PC-3 (cell line): ENCODE results near the gene NPBWR2. TPM values are rescaled to one million over a fixed set of nuclear protein-coding genes. Genes with fewer than 3 reads are reported as not detected.
A peak's percentile ranks its signal among the peaks of the same experiment; 100 is the strongest.

ENCODE experiments used
- ATAC-seq: fragments of 200-7000 bp; cut with Tn5 transposase; 2 replicates; pipeline ENCODE4 v1.9.1; 2020; ENCODE audit warnings: mild to moderate bottlenecking, moderate library complexity
- BruUV-seq: library from RNA; stranded (reverse); fragments of 400-500 nt; replicated peaks from 2 replicates; lab custom pipeline; 2021; lab: Mats Ljungman, UMichigan
- CTCF ChIA-PET: fragments of 300-600 bp; sonication (Branson Sonifier 250); formaldehyde crosslinking; loops from one replicate; lab custom pipeline; 2022; ENCODE audit warnings: antibody characterized with exemption; lab: Charles Lee
- POLR2A ChIA-PET: fragments of 300-600 bp; sonication (Branson Sonifier 250); formaldehyde crosslinking; loops from one replicate; lab custom pipeline; 2022; ENCODE audit warnings: antibody characterized with exemption; ENCODE audit not compliant: unreplicated experiment; lab: Charles Lee
- DNase-seq: peaks from one replicate; pipeline ENCODE4 v3.0.0-alpha.2; 2015
- H2AFZ ChIP-seq: fragments of 300-600 bp; sonication (generic); 2 replicates; pipeline ENCODE4 v1.6.0; 2016; ENCODE audit warnings: antibody characterized with exemption, low read length
- H3F3A ChIP-seq: fragments of 300-600 bp; sonication (generic); one replicate; pipeline ENCODE4 v1.6.0; 2017; ENCODE audit warnings: antibody characterized with exemption, low read length, control low read depth, mild to moderate bottlenecking; ENCODE audit not compliant: unreplicated experiment
- H3K27ac ChIP-seq: fragments of 300-600 bp; sonication (generic); 2 replicates; pipeline ENCODE4 v1.5.1; 2016; ENCODE audit warnings: mild to moderate bottlenecking, low read length
- H3K27me3 ChIP-seq: fragments of 300-600 bp; sonication (generic); 2 replicates; pipeline ENCODE4 v1.6.1; 2016; ENCODE audit warnings: low read length, mixed read lengths
- H3K36me3 ChIP-seq: fragments of 300-600 bp; sonication (generic); 2 replicates; pipeline ENCODE4 v1.6.1; 2016; ENCODE audit warnings: low read depth, mixed run types, low read length, mixed read lengths
- H3K4me1 ChIP-seq: fragments of 300-600 bp; sonication (generic); 2 replicates; pipeline ENCODE4 v1.5.1; 2016; ENCODE audit warnings: low read length; ENCODE audit not compliant: insufficient read depth
- H3K4me2 ChIP-seq: fragments of 300-600 bp; sonication (generic); 2 replicates; pipeline ENCODE4 v1.6.0; 2016; ENCODE audit warnings: low read length
- H3K4me3 ChIP-seq: fragments of 300-600 bp; sonication (generic); 2 replicates; pipeline ENCODE4 v1.5.1; 2016; ENCODE audit warnings: mild to moderate bottlenecking, low read length, mixed read lengths
- H3K79me2 ChIP-seq: fragments of 300-600 bp; sonication (generic); 2 replicates; pipeline ENCODE4 v1.6.1; 2017; ENCODE audit warnings: low read length, mixed read lengths
- H3K9ac ChIP-seq: fragments of 300-600 bp; sonication (generic); 2 replicates; pipeline ENCODE4 v1.6.0; 2016; ENCODE audit warnings: mild to moderate bottlenecking, low read length
- H3K9me2 ChIP-seq: fragments of 300-600 bp; sonication (generic); replicated peaks from 2 replicates; pipeline ENCODE4 v1.6.1; 2016; ENCODE audit warnings: mixed run types, low read length, mixed read lengths
- H3K9me3 ChIP-seq: fragments of 300-600 bp; sonication (generic); 2 replicates; pipeline ENCODE4 v1.6.1; 2016; ENCODE audit warnings: low read length, mixed read lengths
- H4K20me1 ChIP-seq: fragments of 300-600 bp; sonication (generic); 2 replicates; pipeline ENCODE4 v1.6.1; 2016; ENCODE audit warnings: low read length, mixed read lengths
- CTCF ChIP-seq: fragments of 300-600 bp; sonication (generic); conservative IDR thresholded peaks from 2 replicates; pipeline ENCODE4 v1.5.1; 2017; ENCODE audit warnings: antibody characterized with exemption, low read depth, mild to moderate bottlenecking, low read length
- EZH2 ChIP-seq: fragments of 300-600 bp; sonication (generic); IDR thresholded peaks from one replicate; pipeline ENCODE4 v1.6.1; 2017; ENCODE audit warnings: antibody characterized with exemption, mild to moderate bottlenecking, low read length; ENCODE audit not compliant: unreplicated experiment
- EZH2phosphoT487 ChIP-seq: fragments of 300-600 bp; sonication (generic); IDR thresholded peaks from 2 replicates; pipeline ENCODE4 v1.6.1; 2018; ENCODE audit warnings: mild to moderate bottlenecking, antibody characterized with exemption, low read length, borderline replicate concordance
- intact Hi-C: fragments of 100-400 bp; cut with micrococcal nuclease; formaldehyde crosslinking; loops from 2 replicates; pipeline ENCODE4 v1.9.0; 2023
- total RNA-seq: library from RNA; depleted of rRNA; stranded (reverse); fragments of >200 nt; gene quantifications from 2 replicates; pipeline ENCODE4 v1.2.3, GENCODE V29; 2014

NPBWR2 gene
- total RNA-seq, 1 experiment from 2014 or later: not detected

DNA sequence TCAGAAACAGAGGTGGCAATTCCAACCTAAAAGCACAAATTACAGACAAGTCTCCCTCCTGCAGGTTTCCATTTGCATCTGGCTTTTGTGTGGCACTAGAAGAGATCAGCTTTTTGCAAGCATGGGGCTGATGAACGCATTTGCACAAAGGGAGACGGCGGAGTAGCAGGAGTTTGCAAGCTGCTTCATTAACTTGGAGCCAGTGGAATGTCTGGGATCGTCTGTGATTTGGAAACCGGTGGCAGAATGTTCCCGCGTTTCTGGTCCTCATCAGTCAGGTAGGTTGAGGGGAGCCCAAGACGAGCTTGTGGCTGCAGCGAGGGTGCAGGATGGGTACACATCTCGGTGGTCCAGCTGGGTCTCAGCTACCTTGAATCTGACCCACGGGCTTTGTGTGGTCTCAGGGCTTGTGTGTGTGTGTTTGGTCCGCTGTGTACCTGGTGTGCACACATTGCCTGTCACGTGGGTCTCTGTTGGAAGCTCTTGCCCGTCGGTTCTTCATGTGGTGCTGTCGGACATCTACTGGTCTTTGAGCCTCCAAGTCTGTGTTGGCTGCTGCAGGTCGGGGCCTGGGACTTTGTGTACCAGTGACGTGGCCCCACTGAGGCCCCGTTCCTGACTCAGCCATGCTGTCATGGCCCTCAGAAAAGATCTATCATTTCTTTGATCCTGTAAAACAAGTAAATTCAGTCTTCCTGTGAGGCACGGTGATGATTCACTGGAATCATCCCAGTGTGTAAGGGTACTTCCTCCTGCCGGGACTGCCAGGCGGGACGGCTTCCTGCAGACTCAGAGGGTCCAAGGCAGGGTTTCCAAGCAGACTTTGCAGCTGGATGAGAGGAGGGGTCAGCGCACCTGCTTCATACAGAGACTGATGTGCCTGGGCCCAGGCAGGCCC is 44.5 kb upstream of the NPBWR2 start:
- intact Hi-C loops: no loop called here
- H3K27me3 ChIP-seq: no peaks in the 10 kb centered on the region
- H3K4me1 ChIP-seq: peaks cover 15% of the 10 kb centered on the region
- ChIA-PET POLR2A (no interaction called here), CTCF (no interaction called here)
- H3K9ac ChIP-seq: no peak overlapping the region
- peak overlapping the region; percentile 39 for H3K27ac ChIP-seq
- no peak for TF ChIP-seq CTCF
- TF ChIP-seq EZH2phosphoT487: no peak
- no peak for TF ChIP-seq EZH2
- no peaks in the 10 kb centered on the region for H3K9me3 ChIP-seq
- BruUV-seq: no TSS peak
- DNase-seq: peak; percentile 92
- peak overlapping the region; percentile 60 for H2AFZ ChIP-seq
- no peaks in the 10 kb centered on the region for H3K36me3 ChIP-seq
- peak overlapping the region; percentile 52 for H3K4me2 ChIP-seq
- no peak overlapping the region for H3K4me3 ChIP-seq
- H3K79me2 ChIP-seq: no peaks in the 10 kb centered on the region
- H3F3A ChIP-seq: no peaks in the 10 kb centered on the region
- peak; percentile 84 for ATAC-seq
- no peaks in the 10 kb centered on the region for H4K20me1 ChIP-seq
- H3K9me2 ChIP-seq: no peaks in the 10 kb centered on the region

GRCh38 chr20:64150756-64151632 is 43.6 kb upstream of the NPBWR2 start:
- no peak overlapping the region for H3K4me3 ChIP-seq
- H2AFZ ChIP-seq: no peak overlapping the region
- intact Hi-C loops: no loop called here
- H4K20me1 ChIP-seq: no peaks in the 10 kb centered on the region
- no peak for TF ChIP-seq EZH2phosphoT487
- TF ChIP-seq EZH2: no peak
- no peak for TF ChIP-seq CTCF
- H3K27ac ChIP-seq: no peak overlapping the region
- no peaks in the 10 kb centered on the region for H3K9me2 ChIP-seq
- CTCF ChIA-PET: no interaction called here
- no peaks in the 10 kb centered on the region for H3F3A ChIP-seq
- ATAC-seq (no peak), DNase-seq (no peak)
- H3K4me1 ChIP-seq: peaks cover 15% of the 10 kb centered on the region
- H3K27me3 ChIP-seq: no peaks in the 10 kb centered on the region
- no peak overlapping the region for H3K9ac ChIP-seq
- H3K9me3 ChIP-seq: no peaks in the 10 kb centered on the region
- H3K36me3 ChIP-seq: no peaks in the 10 kb centered on the region
- H3K4me2 ChIP-seq: no peak overlapping the region
- POLR2A ChIA-PET: no interaction called here
- BruUV-seq: no TSS peak
- no peaks in the 10 kb centered on the region for H3K79me2 ChIP-seq
